ENCODE measurements around the gene LAMA2.

LAMA2 gene

DNA sequence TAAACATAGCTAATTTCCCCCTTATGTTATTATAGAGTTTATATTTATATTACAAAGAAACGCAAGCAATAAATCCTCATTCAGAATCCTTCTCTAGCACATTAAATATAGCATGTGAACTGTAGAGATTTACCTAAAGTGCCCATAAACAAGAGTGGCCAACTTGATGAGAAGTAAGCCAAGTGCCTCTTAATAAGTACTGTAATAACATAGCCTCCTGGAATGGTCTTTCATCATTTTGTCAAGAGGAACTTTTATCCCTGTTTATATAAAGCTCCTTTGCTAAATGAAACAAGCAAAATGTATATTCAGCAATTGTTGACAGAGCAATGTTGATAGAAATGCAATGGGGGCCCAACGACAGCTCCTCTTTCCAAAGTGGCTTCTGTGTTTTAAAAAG lies 632.1 kb downstream of the LAMA2 start:
- in situ Hi-C loops (cut with MboI; ENCODE audit: low sequenced_read_pairs, unreplicated experiment): no loop called here
- TF ChIP-seq, protein P1, sequence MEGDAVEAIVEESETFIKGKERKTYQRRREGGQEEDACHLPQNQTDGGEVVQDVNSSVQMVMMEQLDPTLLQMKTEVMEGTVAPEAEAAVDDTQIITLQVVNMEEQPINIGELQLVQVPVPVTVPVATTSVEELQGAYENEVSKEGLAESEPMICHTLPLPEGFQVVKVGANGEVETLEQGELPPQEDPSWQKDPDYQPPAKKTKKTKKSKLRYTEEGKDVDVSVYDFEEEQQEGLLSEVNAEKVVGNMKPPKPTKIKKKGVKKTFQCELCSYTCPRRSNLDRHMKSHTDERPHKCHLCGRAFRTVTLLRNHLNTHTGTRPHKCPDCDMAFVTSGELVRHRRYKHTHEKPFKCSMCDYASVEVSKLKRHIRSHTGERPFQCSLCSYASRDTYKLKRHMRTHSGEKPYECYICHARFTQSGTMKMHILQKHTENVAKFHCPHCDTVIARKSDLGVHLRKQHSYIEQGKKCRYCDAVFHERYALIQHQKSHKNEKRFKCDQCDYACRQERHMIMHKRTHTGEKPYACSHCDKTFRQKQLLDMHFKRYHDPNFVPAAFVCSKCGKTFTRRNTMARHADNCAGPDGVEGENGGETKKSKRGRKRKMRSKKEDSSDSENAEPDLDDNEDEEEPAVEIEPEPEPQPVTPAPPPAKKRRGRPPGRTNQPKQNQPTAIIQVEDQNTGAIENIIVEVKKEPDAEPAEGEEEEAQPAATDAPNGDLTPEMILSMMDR (IDR thresholded peaks at IDR 0.05; ENCODE audit: borderline replicate concordance, control extremely low read depth, extremely low read depth, insufficient read depth, missing control alignments): no peak
- no peak for DNase-seq (ENCODE audit: low spot score)

DNA sequence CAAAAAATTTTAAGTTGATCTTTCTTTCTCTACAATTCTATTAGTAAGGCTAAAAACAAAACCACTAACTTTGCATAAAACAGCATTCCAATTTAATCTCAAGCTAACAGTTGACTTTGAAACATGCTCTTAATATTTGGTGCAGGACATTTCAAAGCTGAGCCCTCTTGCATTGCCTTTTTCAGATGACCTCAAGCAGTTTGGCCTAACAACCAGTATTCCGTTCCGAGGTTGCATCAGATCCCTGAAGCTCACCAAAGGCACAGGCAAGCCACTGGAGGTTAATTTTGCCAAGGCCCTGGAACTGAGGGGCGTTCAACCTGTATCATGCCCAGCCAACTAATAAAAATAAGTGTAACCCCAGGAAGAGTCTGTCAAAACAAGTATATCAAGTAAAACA lies 633.1 kb downstream of the LAMA2 start:
- DNase-seq (ENCODE audit: low spot score): no peak
- TF ChIP-seq, protein P1 (IDR thresholded peaks at IDR 0.05; ENCODE audit: borderline replicate concordance, control extremely low read depth, extremely low read depth, insufficient read depth, missing control alignments): no peak
- in situ Hi-C loops (cut with MboI; ENCODE audit: low sequenced_read_pairs, unreplicated experiment): no loop called here

- in situ Hi-C loops (cut with MboI; ENCODE audit: low sequenced_read_pairs, unreplicated experiment): no loop called here
- no peak for DNase-seq (ENCODE audit: low spot score)
- TF ChIP-seq, protein P1 (IDR thresholded peaks at IDR 0.05; ENCODE audit: borderline replicate concordance, control extremely low read depth, extremely low read depth, insufficient read depth, missing control alignments): no peak
Observed at GRCh38 chr6:129516787-129517186, 633.8 kb downstream of the LAMA2 start.

DNA sequence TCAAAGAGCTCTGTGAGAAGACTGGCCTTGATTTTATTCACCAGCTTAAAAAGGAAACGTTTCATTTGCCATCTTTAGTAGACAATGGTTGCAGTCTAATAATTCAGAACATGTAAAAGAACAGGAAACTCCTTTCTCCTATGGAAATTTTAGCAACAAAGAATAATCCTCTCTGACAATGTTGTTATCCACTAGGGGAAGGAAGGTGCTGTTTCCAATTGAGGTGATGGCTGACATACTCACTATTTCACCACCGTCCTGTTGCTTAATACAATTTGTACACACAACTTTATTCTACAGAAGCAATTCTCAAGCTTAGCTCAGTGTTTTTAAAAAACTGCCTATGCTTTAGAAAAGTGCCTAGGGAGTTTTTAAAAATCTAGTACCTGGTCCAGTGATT lies 634.4 kb downstream of the LAMA2 start:
- no peak for DNase-seq (ENCODE audit: low spot score)
- in situ Hi-C loops (cut with MboI; ENCODE audit: low sequenced_read_pairs, unreplicated experiment): no loop called here
- TF ChIP-seq, protein P1 (IDR thresholded peaks at IDR 0.05; ENCODE audit: borderline replicate concordance, control extremely low read depth, extremely low read depth, insufficient read depth, missing control alignments): no peak

- DNase-seq (ENCODE audit: low spot score): no peak
- in situ Hi-C loops (cut with MboI; ENCODE audit: low sequenced_read_pairs, unreplicated experiment): no loop called here
- TF ChIP-seq, protein P1 (IDR thresholded peaks at IDR 0.05; ENCODE audit: borderline replicate concordance, control extremely low read depth, extremely low read depth, insufficient read depth, missing control alignments): no peak
Observed at GRCh38 chr6:129519750-129520149, 636.8 kb downstream of the LAMA2 start.

GRCh38 chr6:129521946-129522345 lies 639.0 kb downstream of the LAMA2 start:
- in situ Hi-C loops (cut with MboI; ENCODE audit: low sequenced_read_pairs, unreplicated experiment): no loop called here
- DNase-seq (ENCODE audit: low spot score): no peak
- TF ChIP-seq, protein P1 (IDR thresholded peaks at IDR 0.05; ENCODE audit: borderline replicate concordance, control extremely low read depth, extremely low read depth, insufficient read depth, missing control alignments): no peak

DNA sequence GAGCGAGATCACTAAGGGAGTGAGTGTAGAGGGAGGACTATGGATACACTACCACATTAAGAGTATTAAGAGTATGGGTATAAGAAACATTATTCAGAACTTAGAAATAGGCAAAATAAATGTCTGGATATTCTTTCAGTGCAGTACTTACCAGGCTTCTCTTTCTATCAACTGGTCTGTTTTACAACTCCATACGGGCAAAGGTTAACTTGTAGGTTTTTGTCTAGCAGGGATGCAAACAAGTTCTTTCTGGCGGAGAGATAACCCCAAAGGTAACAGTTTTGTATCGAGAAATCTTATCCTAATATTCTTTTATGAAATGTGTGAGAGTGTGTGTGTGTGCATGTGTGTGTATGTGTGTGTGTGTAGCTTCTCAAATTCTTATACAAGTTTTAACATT lies 640.9 kb downstream of the LAMA2 start:
- DNase-seq (ENCODE audit: low spot score): no peak
- in situ Hi-C loops (cut with MboI; ENCODE audit: low sequenced_read_pairs, unreplicated experiment): no loop called here
- TF ChIP-seq, protein P1 (IDR thresholded peaks at IDR 0.05; ENCODE audit: borderline replicate concordance, control extremely low read depth, extremely low read depth, insufficient read depth, missing control alignments): no peak

Data from GM13976 (cell line).